PC-3 (cell line): ENCODE measurements around the gene ZNF155.

ENCODE experiments used
- EZH2 ChIP-seq: fragments of 300-600 bp; sonication (generic); IDR thresholded peaks from one replicate; pipeline ENCODE4 v1.6.1; 2017; ENCODE audit warnings: antibody characterized with exemption, mild to moderate bottlenecking, low read length; ENCODE audit not compliant: unreplicated experiment
- EZH2phosphoT487 ChIP-seq: fragments of 300-600 bp; sonication (generic); IDR thresholded peaks from 2 replicates; pipeline ENCODE4 v1.6.1; 2018; ENCODE audit warnings: mild to moderate bottlenecking, antibody characterized with exemption, low read length, borderline replicate concordance
- TF ChIP-seq, protein P1 (sequence below): fragments of 300-600 bp; sonication (generic); conservative IDR thresholded peaks from 2 replicates; pipeline ENCODE4 v1.5.1; 2017; ENCODE audit warnings: antibody characterized with exemption, low read depth, mild to moderate bottlenecking, low read length

DNA sequence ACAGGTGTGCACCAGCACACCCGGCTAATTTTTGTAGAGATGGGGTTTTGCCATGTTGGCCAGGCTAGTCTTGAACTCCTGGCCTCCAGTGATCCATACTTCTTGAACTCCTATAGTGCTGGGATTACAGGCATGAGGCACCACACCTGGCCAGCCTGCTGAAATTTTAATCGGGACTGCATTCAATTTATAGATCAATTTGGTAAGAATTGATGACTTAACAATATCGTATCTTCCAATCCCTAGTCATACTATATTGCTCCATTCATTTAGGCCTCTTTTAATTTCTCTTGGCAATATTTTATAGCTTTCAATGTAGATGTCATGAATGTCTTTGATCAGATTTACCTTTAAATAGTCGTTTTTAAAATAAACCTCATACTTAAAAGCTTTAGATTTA is 43.3 kb upstream of the ZNF155 start:
- TF ChIP-seq, protein P1, sequence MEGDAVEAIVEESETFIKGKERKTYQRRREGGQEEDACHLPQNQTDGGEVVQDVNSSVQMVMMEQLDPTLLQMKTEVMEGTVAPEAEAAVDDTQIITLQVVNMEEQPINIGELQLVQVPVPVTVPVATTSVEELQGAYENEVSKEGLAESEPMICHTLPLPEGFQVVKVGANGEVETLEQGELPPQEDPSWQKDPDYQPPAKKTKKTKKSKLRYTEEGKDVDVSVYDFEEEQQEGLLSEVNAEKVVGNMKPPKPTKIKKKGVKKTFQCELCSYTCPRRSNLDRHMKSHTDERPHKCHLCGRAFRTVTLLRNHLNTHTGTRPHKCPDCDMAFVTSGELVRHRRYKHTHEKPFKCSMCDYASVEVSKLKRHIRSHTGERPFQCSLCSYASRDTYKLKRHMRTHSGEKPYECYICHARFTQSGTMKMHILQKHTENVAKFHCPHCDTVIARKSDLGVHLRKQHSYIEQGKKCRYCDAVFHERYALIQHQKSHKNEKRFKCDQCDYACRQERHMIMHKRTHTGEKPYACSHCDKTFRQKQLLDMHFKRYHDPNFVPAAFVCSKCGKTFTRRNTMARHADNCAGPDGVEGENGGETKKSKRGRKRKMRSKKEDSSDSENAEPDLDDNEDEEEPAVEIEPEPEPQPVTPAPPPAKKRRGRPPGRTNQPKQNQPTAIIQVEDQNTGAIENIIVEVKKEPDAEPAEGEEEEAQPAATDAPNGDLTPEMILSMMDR: no peak
- no peak for TF ChIP-seq EZH2
- no peak for TF ChIP-seq EZH2phosphoT487
